HG03139 (cell line): Measurements from ENCODE around the gene CETN1.

Experiments
- ATAC-seq: cut with Tn5 transposase; IDR thresholded peaks from one replicate; pipeline ENCODE4 v1.9.1; 2021; ENCODE audit not compliant: unreplicated experiment

Gene CETN1

GRCh38 chr18:621291-622043 is 41.3 kb downstream of the CETN1 start:
- ATAC-seq, result no peak

GRCh38 chr18:622289-622688 is 42.1 kb downstream of the CETN1 start:
- no peak for ATAC-seq

GRCh38 chr18:623761-624620 is 43.8 kb downstream of the CETN1 start:
- ATAC-seq, result no peak

- ATAC-seq, result no peak
Observed at GRCh38 chr18:627231-627630, 47.1 kb downstream of the CETN1 start.

GRCh38 chr18:629269-630150 is 49.3 kb downstream of the CETN1 start:
- ATAC-seq, result no peak

GRCh38 chr18:631560-631959 is 51.4 kb downstream of the CETN1 start:
- ATAC-seq, result no peak
